ENCODE data around the gene ASPHD1. TPM values are rescaled to one million over a fixed set of nuclear protein-coding genes. Genes with fewer than 3 reads are reported as not detected.

ASPHD1 gene
- total RNA-seq, 4 donors from 2014 or later: 0.34 TPM; not detected in 3

- Histone ChIP-seq H3K27ac (no peak overlapping the region), H3K36me3 (peaks cover 33% of the 10 kb centered on the region), H3K4me1 (no peaks in the 10 kb centered on the region), H3K4me3 (no peak overlapping the region), H3K27me3 (no peaks in the 10 kb centered on the region), H3K9me3 (no peaks in the 10 kb centered on the region)
- 81% methylated on average over 11 of the region's 11 CpGs for WGBS
- peak in 1 of 2 donors; percentile 30 for DNase-seq (ENCODE audit: low spot score in 2 of 2)
- TF ChIP-seq POLR2AphosphoS5 (IDR thresholded peaks at IDR 0.05): no peak
- no peak for TF ChIP-seq POLR2A (IDR thresholded peaks at IDR 0.05)
- TF ChIP-seq EP300 (IDR thresholded peaks at IDR 0.05): no peak
- TF ChIP-seq, protein P1, sequence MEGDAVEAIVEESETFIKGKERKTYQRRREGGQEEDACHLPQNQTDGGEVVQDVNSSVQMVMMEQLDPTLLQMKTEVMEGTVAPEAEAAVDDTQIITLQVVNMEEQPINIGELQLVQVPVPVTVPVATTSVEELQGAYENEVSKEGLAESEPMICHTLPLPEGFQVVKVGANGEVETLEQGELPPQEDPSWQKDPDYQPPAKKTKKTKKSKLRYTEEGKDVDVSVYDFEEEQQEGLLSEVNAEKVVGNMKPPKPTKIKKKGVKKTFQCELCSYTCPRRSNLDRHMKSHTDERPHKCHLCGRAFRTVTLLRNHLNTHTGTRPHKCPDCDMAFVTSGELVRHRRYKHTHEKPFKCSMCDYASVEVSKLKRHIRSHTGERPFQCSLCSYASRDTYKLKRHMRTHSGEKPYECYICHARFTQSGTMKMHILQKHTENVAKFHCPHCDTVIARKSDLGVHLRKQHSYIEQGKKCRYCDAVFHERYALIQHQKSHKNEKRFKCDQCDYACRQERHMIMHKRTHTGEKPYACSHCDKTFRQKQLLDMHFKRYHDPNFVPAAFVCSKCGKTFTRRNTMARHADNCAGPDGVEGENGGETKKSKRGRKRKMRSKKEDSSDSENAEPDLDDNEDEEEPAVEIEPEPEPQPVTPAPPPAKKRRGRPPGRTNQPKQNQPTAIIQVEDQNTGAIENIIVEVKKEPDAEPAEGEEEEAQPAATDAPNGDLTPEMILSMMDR (IDR thresholded peaks at IDR 0.05): no peak
These were observed 11.8 kb downstream of the ASPHD1 start for GRCh38 chr16:29912087-29912486.

GRCh38 chr16:29913514-29913913 is 13.2 kb downstream of the ASPHD1 start:
- peaks cover 32% of the 10 kb centered on the region for H3K36me3 ChIP-seq
- TF ChIP-seq POLR2AphosphoS5 (IDR thresholded peaks at IDR 0.05): no peak
- WGBS: 94% methylated on average over 6 of the region's 8 CpGs
- no peak overlapping the region for H3K4me3 ChIP-seq
- no peak overlapping the region for H3K27ac ChIP-seq
- H3K9me3 ChIP-seq: no peaks in the 10 kb centered on the region
- H3K4me1 ChIP-seq: no peaks in the 10 kb centered on the region
- no peaks in the 10 kb centered on the region for H3K27me3 ChIP-seq
- peak in 1 of 2 donors; percentile 25 for DNase-seq (ENCODE audit: low spot score in 2 of 2)

DNA sequence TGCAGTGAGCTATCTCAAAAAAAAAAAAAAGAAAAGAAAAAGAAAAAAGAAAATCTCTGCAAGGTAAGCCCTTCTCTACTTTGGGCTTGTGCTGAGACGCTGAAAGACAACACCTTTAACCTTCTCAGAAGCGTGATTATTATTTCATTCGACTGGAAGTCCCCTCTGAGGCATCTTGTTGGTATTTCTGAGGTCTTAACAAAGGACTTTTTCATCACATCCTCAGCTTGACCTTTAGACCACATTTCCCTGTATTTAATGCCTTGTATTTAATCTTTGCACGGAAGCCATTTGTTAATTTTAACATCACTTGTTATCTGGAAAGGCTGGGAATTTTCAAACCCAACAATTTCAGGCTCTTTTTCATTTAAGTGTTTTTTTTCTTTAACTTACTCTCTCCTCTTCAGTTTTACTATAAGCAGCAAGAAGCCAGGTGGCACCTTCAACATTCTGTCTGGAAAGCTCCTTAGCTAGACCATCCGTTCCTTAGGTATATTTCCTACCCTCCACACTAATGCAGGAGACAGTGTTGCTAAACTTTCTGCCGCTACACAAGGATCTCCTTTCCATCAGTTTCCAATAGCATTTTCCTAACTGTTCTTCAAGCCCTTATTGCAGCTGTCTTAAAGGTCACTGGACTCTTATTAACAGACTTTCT is 15.4 kb downstream of the ASPHD1 start:
- Histone ChIP-seq H3K27ac (no peak overlapping the region), H3K9me3 (no peaks in the 10 kb centered on the region), H3K4me3 (no peak overlapping the region), H3K36me3 (peaks cover 44% of the 10 kb centered on the region), H3K27me3 (no peaks in the 10 kb centered on the region), H3K4me1 (no peaks in the 10 kb centered on the region)
- DNase-seq (ENCODE audit: low spot score in 2 of 2): peak in 1 of 2 donors; percentile 7
- WGBS: 84% methylated on average over 6 of the region's 6 CpGs
- TF ChIP-seq POLR2AphosphoS5 (IDR thresholded peaks at IDR 0.05) (no peak), EP300 (IDR thresholded peaks at IDR 0.05) (no peak), POLR2A (IDR thresholded peaks at IDR 0.05) (no peak)
- TF ChIP-seq, protein P1 (IDR thresholded peaks at IDR 0.05): no peak

GRCh38 chr16:29916979-29917378 is 16.7 kb downstream of the ASPHD1 start:
- 100% methylated on average over 1 of the region's 1 CpG for WGBS

GRCh38 chr16:29920288-29921033 is 20.2 kb downstream of the ASPHD1 start:
- WGBS: 83% methylated on average over 6 of the region's 6 CpGs
- peaks cover 14% of the 10 kb centered on the region for H3K4me1 ChIP-seq

More at GRCh38 chr16:29916979-29917378, 16.7 kb downstream of the ASPHD1 start:
- Histone ChIP-seq H3K9me3 (no peaks in the 10 kb centered on the region), H3K27ac (no peak overlapping the region), H3K27me3 (no peaks in the 10 kb centered on the region), H3K4me1 (no peaks in the 10 kb centered on the region), H3K4me3 (no peak overlapping the region), H3K36me3 (peaks cover 48% of the 10 kb centered on the region)
- TF ChIP-seq POLR2A (IDR thresholded peaks at IDR 0.05): no peak
- TF ChIP-seq POLR2AphosphoS5 (IDR thresholded peaks at IDR 0.05): no peak
- TF ChIP-seq, protein P1 (IDR thresholded peaks at IDR 0.05): no peak
- TF ChIP-seq EP300 (IDR thresholded peaks at IDR 0.05): no peak
- peak in 1 of 2 donors; percentile 2 for DNase-seq (ENCODE audit: low spot score in 2 of 2)

DNA sequence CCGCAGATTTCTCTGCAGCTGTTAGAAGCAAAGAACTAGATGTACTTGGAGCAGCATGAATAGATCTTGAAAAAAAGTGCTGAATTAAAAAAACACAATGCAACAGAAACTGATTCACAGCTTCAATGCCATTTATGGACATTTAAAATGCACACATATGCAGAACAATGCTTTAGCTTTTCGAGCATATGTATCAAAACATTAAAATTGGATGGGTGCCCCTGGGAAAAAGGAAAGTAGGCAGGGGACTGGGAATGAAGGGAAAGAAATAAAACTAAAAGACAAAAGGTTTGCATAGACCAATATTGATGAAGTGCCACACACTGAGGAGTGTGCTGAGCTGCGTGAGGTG is 20.7 kb downstream of the ASPHD1 start:
- Histone ChIP-seq H3K9me3 (no peaks in the 10 kb centered on the region), H3K4me3 (no peak overlapping the region), H3K36me3 (peaks cover 39% of the 10 kb centered on the region), H3K27me3 (no peaks in the 10 kb centered on the region), H3K27ac (no peak overlapping the region), H3K4me1 (peaks cover 14% of the 10 kb centered on the region)
- WGBS: 81% methylated on average over 3 of the region's 3 CpGs
- TF ChIP-seq, protein P1 (IDR thresholded peaks at IDR 0.05): no peak
- TF ChIP-seq EP300 (IDR thresholded peaks at IDR 0.05): no peak
- no peak for TF ChIP-seq POLR2A (IDR thresholded peaks at IDR 0.05)
- no peak for TF ChIP-seq POLR2AphosphoS5 (IDR thresholded peaks at IDR 0.05)
- DNase-seq (ENCODE audit: low spot score in 2 of 2): no peak

More at GRCh38 chr16:29920288-29921033, 20.2 kb downstream of the ASPHD1 start:
- no peak overlapping the region for H3K27ac ChIP-seq
- no peaks in the 10 kb centered on the region for H3K27me3 ChIP-seq
- no peak for TF ChIP-seq POLR2AphosphoS5 (IDR thresholded peaks at IDR 0.05)
- H3K4me3 ChIP-seq: no peak overlapping the region
- no peak for DNase-seq (ENCODE audit: low spot score in 2 of 2)
- H3K36me3 ChIP-seq: peaks cover 39% of the 10 kb centered on the region
- H3K9me3 ChIP-seq: no peaks in the 10 kb centered on the region

Measured in suprapubic skin (tissue), 4 donors.